ENCODE data around the gene CCNYL1.

Gene CCNYL1

GRCh38 chr2:207801259-207801658 lies 89.8 kb downstream of the CCNYL1 start:
- no peak for DNase-seq

GRCh38 chr2:207802650-207803049 lies 91.2 kb downstream of the CCNYL1 start:
- DNase-seq = no peak

Data from activated CD4-positive, CD25-positive, alpha-beta regulatory T cell treated with anti-CD3 and anti-CD28 coated beads, Interleukin-2, amount 50 U/mL, for 72 hours (primary cell).